ENCODE data around the gene NCAPD2.

Gene NCAPD2

DNA sequence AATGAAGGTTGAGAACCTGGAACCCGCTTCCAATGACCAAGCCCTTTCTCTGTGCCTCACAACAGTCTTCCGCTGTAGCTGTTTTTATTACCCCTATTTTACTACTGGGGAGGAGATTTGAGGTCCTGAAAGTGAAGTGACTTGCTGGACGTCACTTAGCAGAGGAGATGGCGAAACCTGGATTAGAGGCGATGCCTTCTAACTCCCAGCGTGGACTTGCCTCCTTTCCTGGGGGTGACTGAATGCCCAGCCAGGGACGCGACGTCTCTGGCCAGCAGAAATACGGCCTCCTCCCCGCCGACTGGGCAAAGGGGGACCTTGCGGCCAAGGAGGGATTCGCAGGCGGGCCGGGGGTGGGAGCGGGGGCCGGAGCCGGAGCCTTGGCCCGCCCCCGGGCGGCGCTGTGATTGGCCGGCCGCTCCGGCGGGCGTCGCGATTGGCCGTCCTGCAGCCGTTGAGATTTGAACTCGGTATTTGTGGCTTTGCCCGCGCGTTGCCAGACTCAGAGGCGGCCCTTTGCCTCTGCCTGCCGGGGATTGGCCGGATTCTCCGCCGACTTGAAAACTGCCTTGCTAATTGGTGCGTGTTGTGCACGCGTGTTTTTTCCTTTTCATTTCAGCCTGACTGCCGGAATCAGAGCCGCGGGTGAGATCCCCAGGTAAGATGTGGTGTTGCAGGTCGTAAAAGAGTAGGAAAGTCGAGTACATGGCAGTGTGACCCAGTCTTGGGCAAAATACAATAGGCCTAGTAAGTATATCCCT, at the start of gene NCAPD2 (continued):
- TF ChIP-seq, protein P1, sequence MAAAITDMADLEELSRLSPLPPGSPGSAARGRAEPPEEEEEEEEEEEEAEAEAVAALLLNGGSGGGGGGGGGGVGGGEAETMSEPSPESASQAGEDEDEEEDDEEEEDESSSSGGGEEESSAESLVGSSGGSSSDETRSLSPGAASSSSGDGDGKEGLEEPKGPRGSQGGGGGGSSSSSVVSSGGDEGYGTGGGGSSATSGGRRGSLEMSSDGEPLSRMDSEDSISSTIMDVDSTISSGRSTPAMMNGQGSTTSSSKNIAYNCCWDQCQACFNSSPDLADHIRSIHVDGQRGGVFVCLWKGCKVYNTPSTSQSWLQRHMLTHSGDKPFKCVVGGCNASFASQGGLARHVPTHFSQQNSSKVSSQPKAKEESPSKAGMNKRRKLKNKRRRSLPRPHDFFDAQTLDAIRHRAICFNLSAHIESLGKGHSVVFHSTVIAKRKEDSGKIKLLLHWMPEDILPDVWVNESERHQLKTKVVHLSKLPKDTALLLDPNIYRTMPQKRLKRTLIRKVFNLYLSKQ (tag by site-specific recombination; IDR thresholded peaks at IDR 0.05; ENCODE audit: borderline replicate concordance) = no peak
- TF ChIP-seq ZNF501 (tag by site-specific recombination; IDR thresholded peaks at IDR 0.05) = peak; percentile 71
- TF ChIP-seq, protein P2, sequence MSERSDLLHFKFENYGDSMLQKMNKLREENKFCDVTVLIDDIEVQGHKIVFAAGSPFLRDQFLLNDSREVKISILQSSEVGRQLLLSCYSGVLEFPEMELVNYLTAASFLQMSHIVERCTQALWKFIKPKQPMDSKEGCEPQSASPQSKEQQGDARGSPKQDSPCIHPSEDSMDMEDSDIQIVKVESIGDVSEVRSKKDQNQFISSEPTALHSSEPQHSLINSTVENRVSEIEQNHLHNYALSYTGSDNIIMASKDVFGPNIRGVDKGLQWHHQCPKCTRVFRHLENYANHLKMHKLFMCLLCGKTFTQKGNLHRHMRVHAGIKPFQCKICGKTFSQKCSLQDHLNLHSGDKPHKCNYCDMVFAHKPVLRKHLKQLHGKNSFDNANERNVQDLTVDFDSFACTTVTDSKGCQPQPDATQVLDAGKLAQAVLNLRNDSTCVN (tag by site-specific recombination; optimal IDR thresholded peaks at IDR 0.05) = peak; percentile 33
- TF ChIP-seq ZNF112 (tag by site-specific recombination; IDR thresholded peaks at IDR 0.05) = no peak
- TF ChIP-seq EGR2 (tag by site-specific recombination; IDR thresholded peaks at IDR 0.05; ENCODE audit: low read depth) = peak; percentile 73
- TF ChIP-seq, protein P3, sequence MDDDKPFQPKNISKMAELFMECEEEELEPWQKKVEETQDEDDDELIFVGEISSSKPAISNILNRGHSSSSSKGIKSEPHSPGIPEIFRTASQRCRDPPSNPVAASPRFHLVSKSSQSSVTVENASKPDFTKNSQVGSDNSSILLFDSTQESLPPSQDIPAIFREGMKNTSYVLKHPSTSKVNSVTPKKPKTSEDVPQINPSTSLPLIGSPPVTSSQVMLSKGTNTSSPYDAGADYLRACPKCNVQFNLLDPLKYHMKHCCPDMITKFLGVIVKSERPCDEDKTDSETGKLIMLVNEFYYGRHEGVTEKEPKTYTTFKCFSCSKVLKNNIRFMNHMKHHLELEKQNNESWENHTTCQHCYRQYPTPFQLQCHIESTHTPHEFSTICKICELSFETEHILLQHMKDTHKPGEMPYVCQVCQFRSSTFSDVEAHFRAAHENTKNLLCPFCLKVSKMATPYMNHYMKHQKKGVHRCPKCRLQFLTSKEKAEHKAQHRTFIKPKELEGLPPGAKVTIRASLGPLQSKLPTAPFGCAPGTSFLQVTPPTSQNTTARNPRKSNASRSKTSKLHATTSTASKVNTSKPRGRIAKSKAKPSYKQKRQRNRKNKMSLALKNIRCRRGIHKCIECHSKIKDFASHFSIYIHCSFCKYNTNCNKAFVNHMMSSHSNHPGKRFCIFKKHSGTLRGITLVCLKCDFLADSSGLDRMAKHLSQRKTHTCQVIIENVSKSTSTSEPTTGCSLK (tag by site-specific recombination; IDR thresholded peaks at IDR 0.05) = no peak
- no peak for TF ChIP-seq ZNF707 (tag by site-specific recombination; IDR thresholded peaks at IDR 0.05)
- TF ChIP-seq KLF16 (tag by site-specific recombination; IDR thresholded peaks at IDR 0.05) = peak; percentile 15
- no peak for TF ChIP-seq ZNF354C (tag by site-specific recombination; IDR thresholded peaks at IDR 0.05; ENCODE audit: borderline replicate concordance, low read depth)
- TF ChIP-seq ZNF626 (tag by site-specific recombination; IDR thresholded peaks at IDR 0.05) = no peak
- TF ChIP-seq, protein P4, sequence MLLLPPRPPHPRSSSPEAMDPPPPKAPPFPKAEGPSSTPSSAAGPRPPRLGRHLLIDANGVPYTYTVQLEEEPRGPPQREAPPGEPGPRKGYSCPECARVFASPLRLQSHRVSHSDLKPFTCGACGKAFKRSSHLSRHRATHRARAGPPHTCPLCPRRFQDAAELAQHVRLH (tag by site-specific recombination; IDR thresholded peaks at IDR 0.05) = peak; percentile 45; the same call in 1 of the 2 replicates
- TF ChIP-seq, protein P5, sequence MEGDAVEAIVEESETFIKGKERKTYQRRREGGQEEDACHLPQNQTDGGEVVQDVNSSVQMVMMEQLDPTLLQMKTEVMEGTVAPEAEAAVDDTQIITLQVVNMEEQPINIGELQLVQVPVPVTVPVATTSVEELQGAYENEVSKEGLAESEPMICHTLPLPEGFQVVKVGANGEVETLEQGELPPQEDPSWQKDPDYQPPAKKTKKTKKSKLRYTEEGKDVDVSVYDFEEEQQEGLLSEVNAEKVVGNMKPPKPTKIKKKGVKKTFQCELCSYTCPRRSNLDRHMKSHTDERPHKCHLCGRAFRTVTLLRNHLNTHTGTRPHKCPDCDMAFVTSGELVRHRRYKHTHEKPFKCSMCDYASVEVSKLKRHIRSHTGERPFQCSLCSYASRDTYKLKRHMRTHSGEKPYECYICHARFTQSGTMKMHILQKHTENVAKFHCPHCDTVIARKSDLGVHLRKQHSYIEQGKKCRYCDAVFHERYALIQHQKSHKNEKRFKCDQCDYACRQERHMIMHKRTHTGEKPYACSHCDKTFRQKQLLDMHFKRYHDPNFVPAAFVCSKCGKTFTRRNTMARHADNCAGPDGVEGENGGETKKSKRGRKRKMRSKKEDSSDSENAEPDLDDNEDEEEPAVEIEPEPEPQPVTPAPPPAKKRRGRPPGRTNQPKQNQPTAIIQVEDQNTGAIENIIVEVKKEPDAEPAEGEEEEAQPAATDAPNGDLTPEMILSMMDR (tag by site-specific recombination; IDR thresholded peaks at IDR 0.05) = peak; percentile 55; the same call in 1 of the 2 replicates
- no peak for TF ChIP-seq ZNF621 (tag by site-specific recombination; IDR thresholded peaks at IDR 0.05)
- TF ChIP-seq, protein P6, sequence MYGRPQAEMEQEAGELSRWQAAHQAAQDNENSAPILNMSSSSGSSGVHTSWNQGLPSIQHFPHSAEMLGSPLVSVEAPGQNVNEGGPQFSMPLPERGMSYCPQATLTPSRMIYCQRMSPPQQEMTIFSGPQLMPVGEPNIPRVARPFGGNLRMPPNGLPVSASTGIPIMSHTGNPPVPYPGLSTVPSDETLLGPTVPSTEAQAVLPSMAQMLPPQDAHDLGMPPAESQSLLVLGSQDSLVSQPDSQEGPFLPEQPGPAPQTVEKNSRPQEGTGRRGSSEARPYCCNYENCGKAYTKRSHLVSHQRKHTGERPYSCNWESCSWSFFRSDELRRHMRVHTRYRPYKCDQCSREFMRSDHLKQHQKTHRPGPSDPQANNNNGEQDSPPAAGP (tag by site-specific recombination; IDR thresholded peaks at IDR 0.05) = peak; percentile 18; the same call in 1 of the 2 replicates
- TF ChIP-seq, protein P7, sequence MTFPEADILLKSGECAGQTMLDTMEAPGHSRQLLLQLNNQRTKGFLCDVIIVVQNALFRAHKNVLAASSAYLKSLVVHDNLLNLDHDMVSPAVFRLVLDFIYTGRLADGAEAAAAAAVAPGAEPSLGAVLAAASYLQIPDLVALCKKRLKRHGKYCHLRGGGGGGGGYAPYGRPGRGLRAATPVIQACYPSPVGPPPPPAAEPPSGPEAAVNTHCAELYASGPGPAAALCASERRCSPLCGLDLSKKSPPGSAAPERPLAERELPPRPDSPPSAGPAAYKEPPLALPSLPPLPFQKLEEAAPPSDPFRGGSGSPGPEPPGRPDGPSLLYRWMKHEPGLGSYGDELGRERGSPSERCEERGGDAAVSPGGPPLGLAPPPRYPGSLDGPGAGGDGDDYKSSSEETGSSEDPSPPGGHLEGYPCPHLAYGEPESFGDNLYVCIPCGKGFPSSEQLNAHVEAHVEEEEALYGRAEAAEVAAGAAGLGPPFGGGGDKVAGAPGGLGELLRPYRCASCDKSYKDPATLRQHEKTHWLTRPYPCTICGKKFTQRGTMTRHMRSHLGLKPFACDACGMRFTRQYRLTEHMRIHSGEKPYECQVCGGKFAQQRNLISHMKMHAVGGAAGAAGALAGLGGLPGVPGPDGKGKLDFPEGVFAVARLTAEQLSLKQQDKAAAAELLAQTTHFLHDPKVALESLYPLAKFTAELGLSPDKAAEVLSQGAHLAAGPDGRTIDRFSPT (tag by site-specific recombination; IDR thresholded peaks at IDR 0.05) = 0 out of 2 replicates have a peak, but pooled peaks have one; percentile 31
- TF ChIP-seq, protein P8, sequence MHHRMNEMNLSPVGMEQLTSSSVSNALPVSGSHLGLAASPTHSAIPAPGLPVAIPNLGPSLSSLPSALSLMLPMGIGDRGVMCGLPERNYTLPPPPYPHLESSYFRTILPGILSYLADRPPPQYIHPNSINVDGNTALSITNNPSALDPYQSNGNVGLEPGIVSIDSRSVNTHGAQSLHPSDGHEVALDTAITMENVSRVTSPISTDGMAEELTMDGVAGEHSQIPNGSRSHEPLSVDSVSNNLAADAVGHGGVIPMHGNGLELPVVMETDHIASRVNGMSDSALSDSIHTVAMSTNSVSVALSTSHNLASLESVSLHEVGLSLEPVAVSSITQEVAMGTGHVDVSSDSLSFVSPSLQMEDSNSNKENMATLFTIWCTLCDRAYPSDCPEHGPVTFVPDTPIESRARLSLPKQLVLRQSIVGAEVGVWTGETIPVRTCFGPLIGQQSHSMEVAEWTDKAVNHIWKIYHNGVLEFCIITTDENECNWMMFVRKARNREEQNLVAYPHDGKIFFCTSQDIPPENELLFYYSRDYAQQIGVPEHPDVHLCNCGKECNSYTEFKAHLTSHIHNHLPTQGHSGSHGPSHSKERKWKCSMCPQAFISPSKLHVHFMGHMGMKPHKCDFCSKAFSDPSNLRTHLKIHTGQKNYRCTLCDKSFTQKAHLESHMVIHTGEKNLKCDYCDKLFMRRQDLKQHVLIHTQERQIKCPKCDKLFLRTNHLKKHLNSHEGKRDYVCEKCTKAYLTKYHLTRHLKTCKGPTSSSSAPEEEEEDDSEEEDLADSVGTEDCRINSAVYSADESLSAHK (tag by site-specific recombination; IDR thresholded peaks at IDR 0.05) = peak; percentile 37; the same call in 1 of the 2 replicates
- 0 out of 2 replicates have a peak, but pooled peaks have one; percentile 9 for TF ChIP-seq ZNF366 (tag by site-specific recombination; conservative IDR thresholded peaks at IDR 0.05)
- no peak for TF ChIP-seq ZNF23 (tag by site-specific recombination; IDR thresholded peaks at IDR 0.05; ENCODE audit: borderline replicate concordance)
- peak; percentile 15; the same call in 1 of the 2 replicates for TF ChIP-seq ZFP69B (tag by site-specific recombination; IDR thresholded peaks at IDR 0.05)
- TF ChIP-seq BCL11A (tag by site-specific recombination; IDR thresholded peaks at IDR 0.05; ENCODE audit: low read depth) = peak; percentile 97
- no peak for TF ChIP-seq ZNF776 (tag by site-specific recombination; IDR thresholded peaks at IDR 0.05; ENCODE audit: borderline replicate concordance)
- TF ChIP-seq ZNF157 (tag by site-specific recombination; IDR thresholded peaks at IDR 0.05) = no peak
